ENCODE data around the gene ICA1.

Gene ICA1

GRCh38 chr7:8197994-8198698 lies 63.8 kb downstream of the ICA1 start:
- DNase-seq: no peak

DNA sequence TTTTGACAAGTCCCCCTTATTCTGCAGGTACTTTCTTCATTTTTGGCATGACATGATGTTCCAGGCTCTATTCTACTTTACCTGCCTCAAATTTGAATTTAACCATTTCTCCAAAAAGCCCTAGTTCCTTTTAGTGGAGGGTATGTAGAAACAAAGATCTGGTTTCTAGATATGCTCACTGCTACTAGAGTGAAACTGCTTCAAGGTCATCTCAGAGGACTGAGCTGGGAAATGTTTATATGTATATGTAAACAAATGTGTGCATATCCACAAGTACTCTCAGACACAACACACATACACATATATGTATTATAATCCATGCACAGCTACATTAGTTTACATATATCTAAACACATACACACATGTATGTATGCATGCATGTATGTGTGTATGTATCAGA lies 69.1 kb downstream of the ICA1 start:
- no peak for DNase-seq

GRCh38 chr7:8190119-8190895 lies 71.7 kb downstream of the ICA1 start:
- DNase-seq: peak; percentile 59

GRCh38 chr7:8189625-8190024 lies 72.3 kb downstream of the ICA1 start:
- DNase-seq: no peak

DNA sequence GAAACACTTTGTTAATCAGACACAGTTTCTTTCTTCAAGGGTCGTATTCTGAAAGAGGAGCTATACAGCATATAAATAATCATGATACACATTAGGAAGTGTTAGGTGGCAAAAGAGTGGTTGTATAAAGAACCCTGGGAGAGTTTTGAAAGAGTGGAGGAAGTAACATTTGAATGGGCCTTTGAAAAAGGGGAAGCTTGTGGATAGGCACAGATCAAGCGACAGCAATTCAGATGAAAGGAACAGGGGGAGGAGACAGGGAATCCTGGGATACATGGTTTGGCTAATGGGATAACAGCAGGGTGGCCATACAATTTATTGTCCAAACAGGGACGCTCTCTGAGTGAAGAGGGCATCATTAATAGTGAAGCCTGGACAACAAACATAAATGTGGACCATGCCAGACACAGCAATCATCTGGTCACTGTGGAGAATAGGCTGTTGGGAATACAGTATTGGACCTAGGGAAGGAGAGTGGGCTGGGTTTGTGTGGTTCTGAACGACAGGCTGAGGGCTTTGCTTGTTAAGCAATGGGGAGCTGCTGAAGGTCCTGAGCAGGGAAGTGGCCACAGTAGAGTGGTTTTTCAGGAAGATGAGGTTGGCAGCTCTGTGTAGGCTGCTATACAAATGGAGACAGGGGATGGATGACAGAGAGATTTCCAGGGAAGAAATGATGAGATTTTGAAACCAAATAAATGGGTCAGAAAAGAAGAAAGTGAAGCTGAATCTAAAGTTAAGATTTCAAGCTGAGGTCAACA lies 75.9 kb downstream of the ICA1 start:
- DNase-seq: no peak

- DNase-seq: no peak
These were observed 77.7 kb downstream of the ICA1 start for GRCh38 chr7:8184221-8184620.

- no peak for DNase-seq
These were observed 82.5 kb downstream of the ICA1 start for GRCh38 chr7:8179486-8179885.

DNA sequence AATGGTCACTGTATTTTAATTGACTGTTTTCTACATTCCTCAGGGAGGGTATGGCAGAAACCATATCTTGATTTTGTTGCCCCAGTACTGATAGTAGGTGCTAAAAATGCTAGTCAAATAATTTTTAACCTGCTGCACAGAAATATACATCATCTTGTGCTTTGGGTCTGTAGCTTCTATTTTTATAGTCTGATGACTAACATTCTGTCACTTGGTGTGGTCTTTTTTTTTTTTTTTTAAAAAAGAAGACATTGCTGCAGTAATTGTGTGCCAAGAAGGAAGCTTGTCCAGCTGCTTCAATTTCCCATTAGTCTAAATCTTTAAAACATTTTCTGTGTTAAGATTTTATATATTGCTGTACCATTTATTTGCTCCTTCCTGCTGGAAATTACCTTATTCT lies 83.6 kb downstream of the ICA1 start:
- DNase-seq: no peak

DNA sequence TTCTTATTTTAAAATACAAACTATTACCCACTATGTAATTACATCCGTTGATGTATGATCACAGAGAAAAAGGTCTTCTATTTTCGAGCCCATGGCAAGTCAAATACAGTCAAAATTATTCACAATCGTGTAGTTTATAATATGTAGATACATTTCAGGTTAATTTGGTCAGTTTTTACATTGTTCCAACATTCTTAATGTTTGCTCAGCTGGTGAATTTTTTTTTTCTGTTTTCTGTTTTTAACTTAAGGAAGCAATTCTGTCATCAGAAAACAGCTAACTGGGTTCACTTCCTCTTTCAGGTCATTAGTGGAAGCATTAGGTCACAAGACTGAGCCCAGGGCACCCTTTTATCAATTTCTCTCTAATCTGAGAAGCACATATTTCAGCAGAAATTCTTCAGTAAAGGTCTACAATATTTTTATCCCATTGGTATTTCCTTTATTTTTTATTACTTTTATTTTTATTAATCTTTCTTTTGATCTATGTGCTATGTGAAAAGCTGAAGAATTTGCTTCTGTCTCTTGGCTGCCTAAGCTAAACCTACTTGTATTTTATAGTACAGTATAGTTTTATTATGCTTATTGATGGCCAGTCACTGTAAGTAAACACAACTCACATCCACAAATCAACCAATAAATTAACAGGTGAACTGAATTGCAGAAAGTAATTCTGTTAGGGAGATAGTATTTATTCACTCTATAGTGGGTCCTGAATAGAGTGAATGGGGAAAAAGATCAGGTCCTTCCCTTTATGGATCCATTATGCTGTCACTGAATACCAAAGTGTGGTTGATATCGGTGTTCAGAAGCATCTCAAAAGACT lies 84.6 kb downstream of the ICA1 start:
- DNase-seq: no peak

DNA sequence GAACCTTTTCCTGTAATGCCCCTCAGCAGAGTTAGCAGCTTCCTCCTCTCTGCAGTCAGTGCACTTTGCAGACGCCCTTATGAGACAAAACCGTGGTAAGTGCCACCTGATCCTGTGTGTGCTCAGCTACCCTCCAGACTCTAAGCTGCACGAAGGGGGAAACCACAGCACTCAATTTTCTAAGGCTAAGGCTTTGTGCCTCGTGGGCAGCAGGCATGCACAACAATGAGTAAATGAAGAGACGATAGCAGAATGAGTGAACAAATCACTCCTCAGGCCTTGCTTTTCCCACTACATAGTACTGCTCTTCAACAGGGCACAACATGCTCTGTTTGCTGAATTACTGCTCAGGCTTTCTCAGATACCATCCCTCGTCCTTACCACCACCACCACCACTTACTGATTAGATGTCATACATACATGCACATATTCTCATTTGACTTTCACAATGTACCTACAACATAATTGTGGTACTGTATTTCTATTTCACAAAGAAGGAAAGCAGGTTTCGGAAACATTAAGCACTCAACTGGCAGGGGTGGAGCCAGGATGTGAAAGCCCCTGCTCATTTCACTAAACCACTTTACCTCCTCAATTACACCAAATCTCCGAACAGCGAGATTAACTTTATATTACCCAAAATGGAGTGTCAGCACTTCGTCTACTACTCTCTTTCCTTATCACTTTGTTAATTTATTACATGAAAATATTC lies 85.4 kb downstream of the ICA1 start:
- DNase-seq: no peak

DNA sequence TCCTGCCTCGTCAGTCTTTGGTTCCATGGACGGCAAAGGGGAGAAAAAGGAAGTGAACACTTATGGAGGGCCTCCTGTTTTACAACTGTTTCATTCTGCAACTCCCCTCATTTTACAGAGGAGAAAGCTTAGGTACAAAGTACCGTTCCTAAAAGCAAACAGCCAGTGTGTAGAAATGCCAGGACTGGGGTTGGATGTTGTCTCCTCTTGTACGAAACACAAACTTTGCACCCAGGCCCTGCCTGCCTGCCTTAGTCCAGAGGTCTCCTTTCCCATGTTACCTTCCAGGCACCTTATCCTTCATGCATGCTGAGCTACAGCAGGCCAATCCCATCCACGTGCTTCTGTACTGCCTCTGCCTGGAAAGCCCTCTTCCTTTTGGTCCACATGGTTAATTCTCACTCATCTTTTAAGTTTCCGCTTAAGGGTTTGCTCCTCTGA lies 86.0 kb downstream of the ICA1 start:
- no peak for DNase-seq

DNA sequence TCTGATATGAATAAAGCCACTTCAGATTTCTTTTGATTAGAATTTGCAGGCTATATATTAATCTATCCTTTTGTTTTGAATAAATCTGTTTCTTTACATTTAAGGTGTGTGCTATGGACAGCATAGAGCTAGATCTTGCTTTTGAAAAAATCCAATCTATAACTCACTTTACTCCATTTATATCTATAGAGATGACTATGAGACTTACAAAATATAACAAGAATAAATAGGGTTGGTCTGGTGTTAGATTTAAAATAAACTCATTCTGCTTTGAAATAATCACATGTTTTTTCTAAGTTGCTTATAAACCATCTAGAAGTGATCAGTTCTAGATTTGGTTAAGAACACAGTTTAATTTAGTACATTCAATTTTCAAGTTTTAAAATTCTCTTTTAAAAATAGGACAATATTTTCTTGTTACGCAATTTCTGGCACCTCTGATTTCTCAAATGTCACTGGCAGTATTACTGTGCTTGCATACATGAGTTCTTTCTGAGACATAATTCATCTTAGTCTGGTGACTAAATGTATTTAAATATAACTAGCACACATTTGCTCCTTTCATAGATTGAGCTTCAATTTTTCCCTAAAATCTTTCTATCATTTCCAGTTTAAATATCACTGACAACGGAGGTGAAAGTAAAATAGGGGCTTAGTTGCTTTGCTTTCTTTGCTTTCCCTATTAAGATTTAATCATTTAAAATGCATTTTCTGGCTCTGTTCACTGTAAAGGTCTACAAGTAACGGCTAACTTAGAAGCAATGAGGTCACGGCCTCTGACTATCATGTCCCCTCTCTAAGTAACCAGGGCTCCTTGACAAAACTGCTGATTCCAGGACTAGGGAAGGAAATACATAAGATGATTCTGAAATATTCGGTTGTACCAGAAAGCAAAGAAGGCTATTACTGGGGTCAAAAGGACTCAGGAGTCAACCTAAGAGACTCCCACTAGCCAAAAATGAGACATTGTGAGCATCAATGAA lies 89.3 kb downstream of the ICA1 start:
- DNase-seq: no peak

GRCh38 chr7:8169171-8169570 lies 92.8 kb downstream of the ICA1 start:
- DNase-seq: no peak

GRCh38 chr7:8168336-8168735 lies 93.6 kb downstream of the ICA1 start:
- DNase-seq: no peak

DNA sequence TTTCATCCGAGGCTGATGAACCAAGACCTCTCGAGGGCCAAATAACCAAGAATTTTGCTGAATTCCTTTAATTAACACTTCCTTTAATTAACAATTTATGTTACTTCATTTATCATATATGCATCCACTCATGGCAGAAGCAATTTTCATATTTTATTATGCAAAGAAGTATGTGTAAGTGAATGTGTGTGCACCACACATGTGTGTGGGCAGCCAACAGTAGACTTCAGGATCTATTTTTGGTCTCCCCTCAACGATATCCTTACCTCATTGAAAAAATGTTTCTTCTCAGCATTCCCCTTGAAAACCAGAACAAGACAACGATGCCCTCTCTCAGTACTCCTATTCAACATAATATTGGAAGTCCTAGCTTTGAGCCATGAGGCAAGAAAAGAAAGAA lies 96.8 kb downstream of the ICA1 start:
- DNase-seq: no peak

DNA sequence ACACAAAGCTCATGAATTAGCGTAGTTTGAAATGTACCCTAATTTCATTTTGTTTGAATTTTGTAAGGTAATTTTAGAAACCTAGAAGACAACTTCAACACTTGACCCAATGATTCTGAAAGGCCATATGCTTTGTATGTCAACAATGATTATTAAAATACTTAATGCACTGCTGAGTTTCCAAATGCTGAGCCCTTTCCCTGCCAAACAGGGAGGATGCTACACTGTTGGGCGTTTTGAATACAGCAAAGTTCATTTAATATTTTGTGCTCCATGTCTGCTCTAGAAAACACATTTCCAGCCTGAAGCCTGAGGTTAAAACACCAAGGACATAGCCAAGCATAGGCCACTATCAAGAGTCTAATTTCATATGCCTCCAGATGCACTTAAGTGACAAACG lies 99.8 kb downstream of the ICA1 start:
- DNase-seq: no peak

GRCh38 chr7:8161364-8161828 lies 100.6 kb downstream of the ICA1 start:
- no peak for DNase-seq

- DNase-seq: no peak
These were observed 101.1 kb downstream of the ICA1 start for GRCh38 chr7:8160779-8161345.

DNA sequence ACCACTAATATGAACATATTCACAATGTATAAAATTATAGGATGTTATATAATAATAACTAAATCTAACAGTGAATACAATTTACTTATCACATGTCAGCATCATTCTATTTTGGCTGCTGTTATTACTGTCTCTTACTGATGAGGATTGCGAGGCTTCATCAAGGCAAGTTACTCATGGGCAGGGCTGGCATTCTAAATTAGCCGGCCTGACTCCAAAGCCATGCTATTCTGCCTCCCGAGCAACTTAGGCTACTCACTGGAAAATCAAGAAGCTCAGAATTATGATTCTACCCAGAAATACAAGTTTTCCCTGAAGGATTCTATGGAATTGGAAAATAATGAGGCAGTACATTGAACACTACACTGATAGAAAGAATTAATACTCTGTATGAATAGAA lies 101.7 kb downstream of the ICA1 start:
- DNase-seq: no peak

DNA sequence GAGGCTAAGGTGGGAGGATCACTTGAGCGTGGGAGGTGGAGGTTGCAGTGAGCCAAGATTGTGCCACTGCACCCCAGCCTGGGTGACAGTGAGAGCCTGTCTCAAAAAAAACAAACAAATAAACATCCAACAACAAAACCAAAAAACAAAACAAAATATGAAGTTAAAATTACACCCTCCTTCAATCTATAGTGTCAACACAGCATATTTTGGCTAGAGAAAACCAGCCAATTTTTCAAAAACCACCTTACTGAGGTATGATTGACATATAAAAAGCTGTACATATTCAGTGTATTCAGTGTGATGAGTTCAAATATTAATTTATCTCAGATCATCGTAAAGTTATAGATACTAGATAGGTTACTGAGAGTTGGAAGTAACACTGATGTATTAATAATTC lies 102.4 kb downstream of the ICA1 start:
- no peak for DNase-seq

DNA sequence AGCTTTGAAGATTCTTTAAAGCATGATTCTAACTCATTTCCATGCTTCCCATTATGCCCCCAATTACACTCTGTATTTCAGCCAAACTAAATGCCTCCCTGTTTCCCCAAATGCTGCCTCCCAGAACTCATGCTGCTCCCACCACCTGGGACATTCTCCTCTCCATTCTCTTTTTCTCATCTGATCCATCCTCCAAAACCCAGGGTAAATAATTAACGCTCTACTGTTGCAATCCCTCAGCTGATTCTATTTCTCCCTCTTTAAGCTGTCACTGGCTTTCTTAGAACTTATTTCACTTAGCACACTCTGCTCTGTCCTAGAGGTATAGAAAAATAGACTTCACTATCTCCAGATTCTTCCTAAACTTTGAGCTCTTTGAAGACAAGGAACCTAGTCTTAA lies 104.7 kb downstream of the ICA1 start:
- no peak for DNase-seq

Measured in COR-L47 (cell line).